DND-41 (cell line): Measurements from ENCODE around the gene LRP8.

Source experiments
- CTCF ChIP-seq: IDR thresholded peaks from 2 replicates; pipeline ENCODE4 v1.5.1; 2012; ENCODE audit warnings: borderline replicate concordance, low read length, moderate library complexity, mild to moderate bottlenecking; ENCODE audit not compliant: poor library complexity, severe bottlenecking; ENCODE audit errors: extremely low read depth
- EZH2 ChIP-seq: IDR thresholded peaks from 3 replicates; pipeline ENCODE4 v1.6.1; 2012; ENCODE audit warnings: borderline replicate concordance, low read depth, mild to moderate bottlenecking, moderate library complexity, low read length, inconsistent platforms; ENCODE audit not compliant: severe bottlenecking

- TF ChIP-seq CTCF (no peak), EZH2 (no peak)
These were observed 50.5 kb downstream of the LRP8 start for GRCh38 chr1:53277326-53277725.
